Measurements from ENCODE around the gene SLC6A16.

DNA sequence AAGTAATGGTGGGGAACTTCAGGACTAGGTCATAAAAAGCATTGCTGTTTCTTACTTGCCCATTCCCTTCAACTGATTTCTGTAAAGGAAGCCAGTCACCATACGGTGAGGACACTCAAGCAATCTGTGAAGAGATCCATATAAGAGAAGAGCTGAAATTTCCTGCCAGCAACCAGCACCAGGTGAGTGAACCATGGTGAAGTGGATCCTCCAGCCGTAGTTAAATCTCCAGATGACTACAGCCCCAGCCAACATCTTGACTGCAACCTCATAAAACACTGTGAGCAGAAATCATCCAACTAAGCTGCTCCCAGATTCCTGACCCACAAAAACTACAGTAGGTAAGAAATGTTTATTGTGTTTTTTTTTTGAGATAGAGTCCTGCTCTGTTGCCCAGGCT, 3.8 kb upstream of the SLC6A16 start:
- TF ChIP-seq, protein P1, sequence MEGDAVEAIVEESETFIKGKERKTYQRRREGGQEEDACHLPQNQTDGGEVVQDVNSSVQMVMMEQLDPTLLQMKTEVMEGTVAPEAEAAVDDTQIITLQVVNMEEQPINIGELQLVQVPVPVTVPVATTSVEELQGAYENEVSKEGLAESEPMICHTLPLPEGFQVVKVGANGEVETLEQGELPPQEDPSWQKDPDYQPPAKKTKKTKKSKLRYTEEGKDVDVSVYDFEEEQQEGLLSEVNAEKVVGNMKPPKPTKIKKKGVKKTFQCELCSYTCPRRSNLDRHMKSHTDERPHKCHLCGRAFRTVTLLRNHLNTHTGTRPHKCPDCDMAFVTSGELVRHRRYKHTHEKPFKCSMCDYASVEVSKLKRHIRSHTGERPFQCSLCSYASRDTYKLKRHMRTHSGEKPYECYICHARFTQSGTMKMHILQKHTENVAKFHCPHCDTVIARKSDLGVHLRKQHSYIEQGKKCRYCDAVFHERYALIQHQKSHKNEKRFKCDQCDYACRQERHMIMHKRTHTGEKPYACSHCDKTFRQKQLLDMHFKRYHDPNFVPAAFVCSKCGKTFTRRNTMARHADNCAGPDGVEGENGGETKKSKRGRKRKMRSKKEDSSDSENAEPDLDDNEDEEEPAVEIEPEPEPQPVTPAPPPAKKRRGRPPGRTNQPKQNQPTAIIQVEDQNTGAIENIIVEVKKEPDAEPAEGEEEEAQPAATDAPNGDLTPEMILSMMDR (conservative IDR thresholded peaks at IDR 0.05; ENCODE audit: low read length) = no peak
- no peak for TF ChIP-seq EZH2phosphoT487 (IDR thresholded peaks at IDR 0.05; ENCODE audit: borderline replicate concordance)
